ENCODE results near the gene TMEM82.

TMEM82 gene

DNA sequence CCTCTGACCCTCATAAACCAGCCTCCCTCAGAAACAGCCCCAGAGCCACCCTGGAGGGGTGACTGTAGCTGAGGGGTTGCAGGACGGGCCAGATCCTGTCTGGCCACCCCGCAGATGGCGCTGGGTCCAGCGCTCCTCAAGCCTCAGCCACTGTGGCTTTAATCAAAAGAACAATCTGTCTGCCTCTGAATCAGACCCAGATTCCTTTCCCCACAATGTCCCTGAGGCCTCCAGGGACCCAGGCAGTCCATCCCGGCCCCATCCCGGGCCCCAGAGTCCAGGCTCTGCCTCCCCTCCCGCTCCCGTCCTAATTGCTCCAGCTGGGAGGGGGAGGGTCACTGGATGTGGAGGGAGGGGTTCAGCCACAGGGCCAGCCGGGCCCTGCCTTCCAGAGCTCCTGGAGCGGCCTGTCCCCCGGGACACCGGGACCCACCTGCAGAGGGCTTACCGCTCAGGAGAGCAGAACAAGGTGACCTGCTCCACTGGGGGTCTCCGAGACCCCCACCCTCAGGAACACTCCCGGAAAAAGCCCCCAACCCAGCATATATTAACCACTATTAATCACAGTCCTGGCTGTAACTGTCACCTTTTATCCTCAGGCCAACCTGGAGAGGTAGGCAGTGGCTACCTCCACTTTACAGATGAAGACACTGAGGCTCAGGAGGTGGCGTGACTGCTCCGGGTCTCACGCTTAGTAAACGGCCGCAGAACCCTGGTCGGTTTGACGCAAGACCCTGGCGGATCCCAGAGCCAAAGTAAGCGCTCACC lies 15.5 kb downstream of the TMEM82 start:
- no peak overlapping the region for H3K9ac ChIP-seq (ENCODE audit: low read depth, low read length)
- no peak for TF ChIP-seq EZH2 (IDR thresholded peaks at IDR 0.05; ENCODE audit: borderline replicate concordance, low read depth, low read length, severe bottlenecking)
- TF ChIP-seq CTCF (IDR thresholded peaks at IDR 0.05; ENCODE audit: borderline replicate concordance, extremely low read depth, low read length, poor library complexity, severe bottlenecking), result no peak
- no peak overlapping the region for H3K27ac ChIP-seq (ENCODE audit: low read length)
- ATAC-seq (ENCODE audit: insufficient read depth, low read depth) (no peak), DNase-seq (no peak)
- H3K9me3 ChIP-seq (ENCODE audit: insufficient read depth, low read length, severe bottlenecking), result no peaks in the 10 kb centered on the region
- H3K36me3 ChIP-seq (ENCODE audit: insufficient read depth, low read length), result no peaks in the 10 kb centered on the region
- H4K20me1 ChIP-seq (ENCODE audit: insufficient read depth, low read length), result no peaks in the 10 kb centered on the region
- H3K4me3 ChIP-seq (ENCODE audit: low read depth in 1 of 2, low read length in 2 of 2), result no peak overlapping the region
- no peak overlapping the region for H3K4me2 ChIP-seq (ENCODE audit: insufficient read depth, low read length)
- no peaks in the 10 kb centered on the region for H3K27me3 ChIP-seq (ENCODE audit: insufficient read depth, low read length, poor library complexity)
- H2AFZ ChIP-seq (ENCODE audit: low read depth, low read length), result no peak overlapping the region
- no peaks in the 10 kb centered on the region for H3K4me1 ChIP-seq (ENCODE audit: insufficient read depth, low read length)
- H3K79me2 ChIP-seq (ENCODE audit: insufficient read depth, low read length), result no peaks in the 10 kb centered on the region

GRCh38 chr1:15758343-15758931 lies 16.1 kb downstream of the TMEM82 start, which contains the start of gene FBLIM1:
Gene FBLIM1, plus strand, starts transcription at chr1:15758795. Its CDS starts 6,189 bp downstream, at chr1:15764984.
- H3K4me3 ChIP-seq (ENCODE audit: low read depth in 1 of 2, low read length in 2 of 2), result no peak within 1 kb of the TSS
- TF ChIP-seq CTCF (IDR thresholded peaks at IDR 0.05; ENCODE audit: borderline replicate concordance, extremely low read depth, low read length, poor library complexity, severe bottlenecking) (no peak), EZH2 (IDR thresholded peaks at IDR 0.05; ENCODE audit: borderline replicate concordance, low read depth, low read length, severe bottlenecking) (no peak)

DNA sequence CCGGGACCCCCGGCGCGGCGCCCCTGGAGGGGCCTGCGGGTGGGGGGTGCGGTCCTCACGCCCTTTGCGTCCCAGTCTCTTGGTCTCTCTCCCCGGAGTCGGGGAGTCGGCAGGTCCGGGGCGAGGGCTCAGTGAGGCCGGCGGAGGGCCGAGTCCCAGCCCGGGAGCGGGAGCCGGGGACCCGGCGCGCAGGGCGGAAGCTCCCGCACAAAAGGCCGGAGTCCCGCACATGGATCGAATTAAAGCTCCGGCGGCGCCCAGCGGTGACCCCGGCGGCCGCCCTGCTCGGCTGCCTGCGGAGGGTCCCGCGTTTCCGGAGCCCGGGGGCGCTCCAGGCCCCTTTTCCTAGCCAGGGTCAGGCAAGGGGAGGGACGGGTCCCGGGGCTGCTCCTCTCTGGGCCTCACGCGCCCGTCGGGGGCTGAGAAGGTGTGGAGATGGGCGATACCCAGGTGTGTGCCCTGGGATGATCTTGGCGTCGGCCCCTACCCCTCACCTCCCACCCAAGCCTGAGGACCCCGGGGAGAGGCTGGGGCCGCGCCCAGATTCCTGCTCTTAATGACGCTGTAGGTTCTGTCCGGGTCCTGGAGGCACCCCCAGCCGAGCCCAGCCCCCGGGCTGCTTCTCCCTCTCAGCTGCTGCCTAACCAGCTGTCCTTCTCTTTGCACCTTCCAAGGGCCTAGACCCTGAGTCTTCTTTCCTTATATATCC lies 16.8 kb downstream of the TMEM82 start:
- Histone ChIP-seq H3K79me2 (ENCODE audit: insufficient read depth, low read length) (no peaks in the 10 kb centered on the region), H3K4me2 (ENCODE audit: insufficient read depth, low read length) (no peak overlapping the region), H3K36me3 (ENCODE audit: insufficient read depth, low read length) (no peaks in the 10 kb centered on the region), H3K9ac (ENCODE audit: low read depth, low read length) (no peak overlapping the region), H3K4me3 (ENCODE audit: low read depth in 1 of 2, low read length in 2 of 2) (no peak overlapping the region), H3K27me3 (ENCODE audit: insufficient read depth, low read length, poor library complexity) (no peaks in the 10 kb centered on the region), H2AFZ (ENCODE audit: low read depth, low read length) (no peak overlapping the region), H3K9me3 (ENCODE audit: insufficient read depth, low read length, severe bottlenecking) (no peaks in the 10 kb centered on the region), H3K4me1 (ENCODE audit: insufficient read depth, low read length) (no peaks in the 10 kb centered on the region), H4K20me1 (ENCODE audit: insufficient read depth, low read length) (no peaks in the 10 kb centered on the region), H3K27ac (ENCODE audit: low read length) (no peak overlapping the region)
- no peak for TF ChIP-seq EZH2 (IDR thresholded peaks at IDR 0.05; ENCODE audit: borderline replicate concordance, low read depth, low read length, severe bottlenecking)
- TF ChIP-seq CTCF (IDR thresholded peaks at IDR 0.05; ENCODE audit: borderline replicate concordance, extremely low read depth, low read length, poor library complexity, severe bottlenecking), result no peak
- ATAC-seq (ENCODE audit: insufficient read depth, low read depth) (no peak), DNase-seq (no peak)

More at GRCh38 chr1:15758343-15758931, 16.1 kb downstream of the TMEM82 start, which contains the start of gene FBLIM1:
- no peak within 1 kb of the TSS for H3K27ac ChIP-seq (ENCODE audit: low read length)
- no peak for ATAC-seq (ENCODE audit: insufficient read depth, low read depth)
- H3K9me3 ChIP-seq (ENCODE audit: insufficient read depth, low read length, severe bottlenecking), result no peaks in the 10 kb centered on the region
- DNase-seq, result no peak
- H3K4me2 ChIP-seq (ENCODE audit: insufficient read depth, low read length), result no peak within 1 kb of the TSS
- no peak within 1 kb of the TSS for H2AFZ ChIP-seq (ENCODE audit: low read depth, low read length)
- H4K20me1 ChIP-seq (ENCODE audit: insufficient read depth, low read length), result no peaks in the 10 kb centered on the region
- H3K4me1 ChIP-seq (ENCODE audit: insufficient read depth, low read length), result no peaks in the 10 kb centered on the region
- no peaks in the 10 kb centered on the region for H3K79me2 ChIP-seq (ENCODE audit: insufficient read depth, low read length)
- no peaks in the 10 kb centered on the region for H3K27me3 ChIP-seq (ENCODE audit: insufficient read depth, low read length, poor library complexity)
- no peak within 1 kb of the TSS for H3K9ac ChIP-seq (ENCODE audit: low read depth, low read length)
- no peaks in the 10 kb centered on the region for H3K36me3 ChIP-seq (ENCODE audit: insufficient read depth, low read length)

Data from DND-41 (cell line).